ENCODE results near the gene CDH8. TPM values are rescaled to one million over a fixed set of nuclear protein-coding genes. Genes with fewer than 3 reads are reported as not detected.

Gene CDH8
- total RNA-seq, 1 donor from 2014 or later = 0.35 TPM

GRCh38 chr16:61677776-61678175 is 358.5 kb downstream of the CDH8 start:
- H3K4me3 ChIP-seq (ENCODE audit: low read depth, low read length) = no peak overlapping the region
- no peak for TF ChIP-seq CTCF (conservative IDR thresholded peaks at IDR 0.05; ENCODE audit: low read depth, low read length)
- no peak for DNase-seq (ENCODE audit: low read depth)

GRCh38 chr16:61676740-61677139 is 359.5 kb downstream of the CDH8 start:
- no peak for TF ChIP-seq CTCF (conservative IDR thresholded peaks at IDR 0.05; ENCODE audit: low read depth, low read length)

GRCh38 chr16:61671161-61671560 is 365.1 kb downstream of the CDH8 start:
- no peak for TF ChIP-seq CTCF (conservative IDR thresholded peaks at IDR 0.05; ENCODE audit: low read depth, low read length)
- no peak for DNase-seq (ENCODE audit: low read depth)
- H3K4me3 ChIP-seq (ENCODE audit: low read depth, low read length) = no peak overlapping the region

More at GRCh38 chr16:61676740-61677139, 359.5 kb downstream of the CDH8 start:
- no peak overlapping the region for H3K4me3 ChIP-seq (ENCODE audit: low read depth, low read length)
- no peak for DNase-seq (ENCODE audit: low read depth)

GRCh38 chr16:61665512-61665911 is 370.7 kb downstream of the CDH8 start:
- TF ChIP-seq CTCF (conservative IDR thresholded peaks at IDR 0.05; ENCODE audit: low read depth, low read length) = no peak
- no peak overlapping the region for H3K4me3 ChIP-seq (ENCODE audit: low read depth, low read length)
- no peak for DNase-seq (ENCODE audit: low read depth)

GRCh38 chr16:61659936-61660335 is 376.3 kb downstream of the CDH8 start:
- no peak for DNase-seq (ENCODE audit: low read depth)
- TF ChIP-seq CTCF (conservative IDR thresholded peaks at IDR 0.05; ENCODE audit: low read depth, low read length) = no peak
- H3K4me3 ChIP-seq (ENCODE audit: low read depth, low read length) = no peak overlapping the region

GRCh38 chr16:61654962-61655361 is 381.3 kb downstream of the CDH8 start:
- TF ChIP-seq CTCF (conservative IDR thresholded peaks at IDR 0.05; ENCODE audit: low read depth, low read length) = no peak
- no peak overlapping the region for H3K4me3 ChIP-seq (ENCODE audit: low read depth, low read length)
- DNase-seq (ENCODE audit: low read depth) = no peak

- no peak overlapping the region for H3K4me3 ChIP-seq (ENCODE audit: low read depth, low read length)
- TF ChIP-seq CTCF (conservative IDR thresholded peaks at IDR 0.05; ENCODE audit: low read depth, low read length) = no peak
- no peak for DNase-seq (ENCODE audit: low read depth)
These were observed 382.7 kb downstream of the CDH8 start for GRCh38 chr16:61653544-61653943.

Data from epithelial cell of proximal tubule (primary cell).